Thyroid gland (tissue), 4 donors: Measurements from ENCODE around the gene PRSS27. TPM values are rescaled to one million over a fixed set of nuclear protein-coding genes. Genes with fewer than 3 reads are reported as not detected.
A peak's percentile ranks its signal among the peaks of the same experiment; 100 is the strongest.

Experiments used
- DNase-seq, 2 donors: peaks; one replicate each; pipeline ENCODE4 v3.0.0-alpha.2; 2019
- H3K27ac ChIP-seq, 3 donors: fragments of 200-600 bp; sonication (generic); 1 replicate in 2 of 3; 2 replicates in 1 of 3; pipeline ENCODE4 v1.5.1; 2016 to 2019; ENCODE audit warnings: mild to moderate bottlenecking in 1 of 3, moderate library complexity in 1 of 3
- H3K27me3 ChIP-seq: fragments of 200-600 bp; sonication (generic); one replicate; pipeline ENCODE4 v1.5.1; 2019
- H3K36me3 ChIP-seq, 2 donors: fragments of 200-600 bp; sonication (generic); one replicate each; pipeline ENCODE4 v1.5.1; 2016 to 2019
- H3K4me1 ChIP-seq, 2 donors: fragments of 200-600 bp; sonication (generic); one replicate each; pipeline ENCODE4 v1.5.1; 2017 to 2019
- H3K4me3 ChIP-seq, 3 donors: fragments of 200-600 bp; sonication (generic); replicated peaks in 1 of 3; 1 replicate in 2 of 3; 2 replicates in 1 of 3; pipeline ENCODE4 v1.5.1; 2016; ENCODE audit warnings: mild to moderate bottlenecking in 1 of 3
- H3K9me3 ChIP-seq: fragments of 200-600 bp; sonication (generic); one replicate; pipeline ENCODE4 v1.5.1; 2017
- CTCF ChIP-seq, 6 experiments: fragments of 200-600 bp in 3 of 6; fragments of 450-650 bp in 3 of 6; sonication (generic) in 3 of 6; IDR thresholded peaks; one replicate each; pipeline ENCODE4 v1.5.1; 2016 to 2019; ENCODE audit warnings: antibody characterized with exemption in 6 of 6, mild to moderate bottlenecking in 2 of 6, inconsistent platforms in 1 of 6, moderate library complexity in 1 of 6
- POLR2A ChIP-seq, 2 donors: fragments of 450-650 bp; IDR thresholded peaks; one replicate each; pipeline ENCODE4 v1.6.1; 2017; ENCODE audit warnings: antibody characterized with exemption in 2 of 2, mild to moderate bottlenecking in 2 of 2, moderate library complexity in 1 of 2
- WGBS, 2 donors: methylation state at CpG; one replicate each; pipeline ENCODE4 v1.1.5; 2017; 5-methylcytosine and 5-hydroxymethylcytosine counted together
- intact Hi-C: fragments of 100-400 bp; cut with DNase I; formaldehyde crosslinking; loops from one replicate; pipeline ENCODE4 v1.15.1; 2023
- total RNA-seq, 4 donors: library from RNA; depleted of rRNA; stranded (reverse); fragments of >200 nt; gene quantifications; one replicate each; pipeline ENCODE4 v1.2.3, GENCODE V29; 2016

The PRSS27 gene
- total RNA-seq, 4 donors from 2014 or later = 1.1 to 1.5 (median 1.1) TPM; not detected in 1

GRCh38 chr16:2702871-2703745 is 16.9 kb downstream of the PRSS27 start:
- no peak for TF ChIP-seq POLR2A (IDR thresholded peaks at IDR 0.05)
- TF ChIP-seq CTCF (IDR thresholded peaks at IDR 0.05) = no peak
- Histone ChIP-seq H3K27me3 (no peaks in the 10 kb centered on the region), H3K36me3 (peaks cover 41 to 54% of the 10 kb centered on the region in 2 donors), H3K27ac (peak overlapping the region in 2 of 3 donors; percentile 56), H3K9me3 (no peaks in the 10 kb centered on the region), H3K4me1 (peaks cover 9 to 22% of the 10 kb centered on the region in 2 donors), H3K4me3 (no peak overlapping the region)
- whole genome bisulfite sequencing, 2 donors = 84 to 93% methylated on average over 6 to 19 of the region's 28 CpGs
- peak; percentile 73 to 83 for DNase-seq
- intact Hi-C loops = no loop called here

- intact Hi-C loops = no loop called here
- H3K27me3 ChIP-seq = no peaks in the 10 kb centered on the region
- peak overlapping the region in 2 of 3 donors; percentile 33 to 56 for H3K27ac ChIP-seq
- no peak overlapping the region for H3K4me3 ChIP-seq
- no peak for TF ChIP-seq POLR2A (IDR thresholded peaks at IDR 0.05)
- H3K9me3 ChIP-seq = no peaks in the 10 kb centered on the region
- DNase-seq = no peak
- 93 to 96% methylated on average over 12 of the region's 13 CpGs for WGBS, 2 donors
- peaks cover 36 to 52% of the 10 kb centered on the region in 2 donors for H3K36me3 ChIP-seq
- H3K4me1 ChIP-seq = peaks cover 9 to 22% of the 10 kb centered on the region in 2 donors
These were observed 17.6 kb downstream of the PRSS27 start for GRCh38 chr16:2702438-2702825.

GRCh38 chr16:2701713-2702437 is 18.1 kb downstream of the PRSS27 start:
- Histone ChIP-seq H3K4me1 (peaks cover 9 to 22% of the 10 kb centered on the region in 2 donors), H3K36me3 (peaks cover 38 to 50% of the 10 kb centered on the region in 2 donors), H3K27ac (peak overlapping the region in 1 of 3 donors; percentile 56), H3K9me3 (no peaks in the 10 kb centered on the region), H3K4me3 (no peak overlapping the region), H3K27me3 (no peaks in the 10 kb centered on the region)
- WGBS, 2 donors = 91 to 94% methylated on average over 23 to 29 of the region's 29 CpGs
- no peak for TF ChIP-seq CTCF (IDR thresholded peaks at IDR 0.05)
- TF ChIP-seq POLR2A (IDR thresholded peaks at IDR 0.05) = no peak
- intact Hi-C loops = no loop called here
- no peak for DNase-seq

GRCh38 chr16:2701272-2701671 is 18.8 kb downstream of the PRSS27 start:
- no peak overlapping the region for H3K4me3 ChIP-seq
- WGBS, 2 donors = 91 to 94% methylated on average over 10 to 14 of the region's 15 CpGs

More at GRCh38 chr16:2701272-2701671, 18.8 kb downstream of the PRSS27 start:
- no peak for DNase-seq
- TF ChIP-seq POLR2A (IDR thresholded peaks at IDR 0.05) (no peak), CTCF (IDR thresholded peaks at IDR 0.05) (no peak)
- Histone ChIP-seq H3K9me3 (no peaks in the 10 kb centered on the region), H3K36me3 (peaks cover 41 to 53% of the 10 kb centered on the region in 2 donors), H3K4me1 (peaks cover 9 to 22% of the 10 kb centered on the region in 2 donors), H3K27me3 (no peaks in the 10 kb centered on the region), H3K27ac (no peak overlapping the region)
- intact Hi-C loops = no loop called here
